Measurements from ENCODE around the gene HK1. TPM values are rescaled to one million over a fixed set of nuclear protein-coding genes. Genes with fewer than 3 reads are reported as not detected.

HK1 gene
- total and polyA plus RNA-seq, 2 of the 4 experiments (the other 2 are of a cell fraction), result 53.7 to 90.5 TPM

GRCh38 chr10:69230128-69230527, 48.2 kb upstream of the HK1 start:
- H3K4ac ChIP-seq (ENCODE audit: low read depth, low read length), result 0 out of 2 replicates have a peak overlapping the region, but pooled peaks have one; percentile 16
- intact Hi-C loops (cut with micrococcal nuclease) (no loop called here), in situ Hi-C loops (cut with MboI; ENCODE audit: low sequenced_read_pairs) (loop anchor here (5.0 to 10.0 kb wide), 2 partner anchors 162 to 275 kb away; no protein-coding TSS in a partner anchor), dilution Hi-C loops (cut with HindIII; ENCODE audit: low sequenced_read_pairs, unreplicated experiment) (no loop called here)
- H3K56ac ChIP-seq (ENCODE audit: extremely low read depth, insufficient read depth, low read length), result no peak overlapping the region
- WGBS, 2 experiments (ENCODE audit: extremely low coverage in 2 of 2, insufficient read length in 1 of 2), result 100% methylated on average over 1 of the region's 5 CpGs; no CpG with 5 or more reads in 1 of the 2 experiments
- no peak overlapping the region for H3K4me2 ChIP-seq (ENCODE audit: low read depth, low read length)
- no peaks in the 10 kb centered on the region for H3K36me3 ChIP-seq (ENCODE audit: control insufficient read depth, insufficient read depth, low read length)
- no peak overlapping the region for H4K5ac ChIP-seq (ENCODE audit: low read depth, low read length)
- H2AK5ac ChIP-seq (ENCODE audit: low read depth, low read length), result no peak overlapping the region
- H2BK20ac ChIP-seq (ENCODE audit: low read depth, low read length), result no peak overlapping the region
- ATAC-seq (ENCODE audit: low read depth) (no peak), DNase-seq (no peak)
- no peak overlapping the region for H3K23ac ChIP-seq (ENCODE audit: low read depth, low read length)
- no peak for TF ChIP-seq CHD1 (IDR thresholded peaks at IDR 0.05; ENCODE audit: low read depth, low read length)
- no peak for TF ChIP-seq RFX5 (IDR thresholded peaks at IDR 0.05; ENCODE audit: low read depth, low read length)
- no peak for TF ChIP-seq CEBPB (IDR thresholded peaks at IDR 0.05; ENCODE audit: low read depth, low read length)
- no peak for TF ChIP-seq MXI1 (IDR thresholded peaks at IDR 0.05; ENCODE audit: borderline replicate concordance, low read depth, low read length)
- no peak for TF ChIP-seq RAD21 (IDR thresholded peaks at IDR 0.05; ENCODE audit: low read length)
- TF ChIP-seq RCOR1 (IDR thresholded peaks at IDR 0.05; ENCODE audit: insufficient replicate concordance, low read length), result no peak
- TF ChIP-seq BHLHE40 (IDR thresholded peaks at IDR 0.05; ENCODE audit: low read depth, low read length), result no peak
- no peak for TF ChIP-seq FOS (IDR thresholded peaks at IDR 0.05; ENCODE audit: low read depth, low read length)
- no peak for TF ChIP-seq MAFK (IDR thresholded peaks at IDR 0.05; ENCODE audit: low read depth, low read length)
- no peak for TF ChIP-seq NFE2L2 (IDR thresholded peaks at IDR 0.05; ENCODE audit: low read depth, low read length)
- no peak for TF ChIP-seq SMC3 (IDR thresholded peaks at IDR 0.05; ENCODE audit: low read depth, low read length)
- no peak for TF ChIP-seq USF2 (IDR thresholded peaks at IDR 0.05; ENCODE audit: low read depth, low read length)
- TF ChIP-seq ELK1 (IDR thresholded peaks at IDR 0.05; ENCODE audit: borderline replicate concordance, low read depth, low read length), result no peak
- TF ChIP-seq MAZ (IDR thresholded peaks at IDR 0.05; ENCODE audit: borderline replicate concordance, low read depth, low read length), result no peak
- TF ChIP-seq POLR2A (IDR thresholded peaks at IDR 0.05; ENCODE audit: low read depth, low read length), result no peak
- TF ChIP-seq CTCF (conservative IDR thresholded peaks at IDR 0.05; ENCODE audit: low read depth, low read length), result no peak
- H4K20me1 ChIP-seq (ENCODE audit: insufficient read depth, low read length), result no peaks in the 10 kb centered on the region
- no peak overlapping the region for H3K18ac ChIP-seq (ENCODE audit: low read depth, low read length)
- no peak overlapping the region for H3K14ac ChIP-seq (replicated peaks; ENCODE audit: low read depth, low read length)
- no peak overlapping the region for H3K4me3 ChIP-seq (ENCODE audit: insufficient read depth, low read depth, low read length)
- no peak overlapping the region for H2BK5ac ChIP-seq (ENCODE audit: low read depth, low read length, poor library complexity, severe bottlenecking)
- peaks cover 2% of the 10 kb centered on the region; the same call in 1 of the 2 replicates for H3K4me1 ChIP-seq (ENCODE audit: control insufficient read depth, insufficient read depth, low read length)
- POLR2A ChIA-PET (ENCODE audit: unreplicated experiment), result no interaction called here
- H3K79me1 ChIP-seq (ENCODE audit: low read depth in 1 of 2, low read length in 2 of 2), result no peaks in the 10 kb centered on the region
- peaks cover 2% of the 10 kb centered on the region; the same call in 1 of the 2 replicates for H3K27me3 ChIP-seq (ENCODE audit: control insufficient read depth, insufficient read depth, low read length)
- no peak overlapping the region for H2BK120ac ChIP-seq (ENCODE audit: low read depth, low read length)
- H4K8ac ChIP-seq (ENCODE audit: low read depth in 2 of 2, low read length in 2 of 2), result no peak overlapping the region
- no peak overlapping the region for H2AK9ac ChIP-seq (replicated peaks; ENCODE audit: low read depth, low read length, poor library complexity)
- CTCF ChIA-PET, result no interaction called here
- H2AFZ ChIP-seq (replicated peaks; ENCODE audit: low read length, poor library complexity), result peak overlapping the region; percentile 40
- H3K9me1 ChIP-seq (ENCODE audit: insufficient read depth, low read length), result peaks cover 14% of the 10 kb centered on the region
- BruUV-seq (replicated peaks), result no TSS peak
- H3K9ac ChIP-seq (ENCODE audit: low read depth, low read length), result no peak overlapping the region
- no peak overlapping the region for H2BK15ac ChIP-seq (ENCODE audit: low read depth, low read length)
- no peak overlapping the region for H4K91ac ChIP-seq (ENCODE audit: insufficient read depth, low read depth, low read length)
- H3K27ac ChIP-seq (ENCODE audit: insufficient read depth, low read length), result no peak overlapping the region
- no peaks in the 10 kb centered on the region for H3K9me3 ChIP-seq (ENCODE audit: control insufficient read depth, insufficient read depth, low read length)
